ENCODE results near the gene P2RX6.
A peak's percentile ranks its signal among the peaks of the same experiment; 100 is the strongest.

DNA sequence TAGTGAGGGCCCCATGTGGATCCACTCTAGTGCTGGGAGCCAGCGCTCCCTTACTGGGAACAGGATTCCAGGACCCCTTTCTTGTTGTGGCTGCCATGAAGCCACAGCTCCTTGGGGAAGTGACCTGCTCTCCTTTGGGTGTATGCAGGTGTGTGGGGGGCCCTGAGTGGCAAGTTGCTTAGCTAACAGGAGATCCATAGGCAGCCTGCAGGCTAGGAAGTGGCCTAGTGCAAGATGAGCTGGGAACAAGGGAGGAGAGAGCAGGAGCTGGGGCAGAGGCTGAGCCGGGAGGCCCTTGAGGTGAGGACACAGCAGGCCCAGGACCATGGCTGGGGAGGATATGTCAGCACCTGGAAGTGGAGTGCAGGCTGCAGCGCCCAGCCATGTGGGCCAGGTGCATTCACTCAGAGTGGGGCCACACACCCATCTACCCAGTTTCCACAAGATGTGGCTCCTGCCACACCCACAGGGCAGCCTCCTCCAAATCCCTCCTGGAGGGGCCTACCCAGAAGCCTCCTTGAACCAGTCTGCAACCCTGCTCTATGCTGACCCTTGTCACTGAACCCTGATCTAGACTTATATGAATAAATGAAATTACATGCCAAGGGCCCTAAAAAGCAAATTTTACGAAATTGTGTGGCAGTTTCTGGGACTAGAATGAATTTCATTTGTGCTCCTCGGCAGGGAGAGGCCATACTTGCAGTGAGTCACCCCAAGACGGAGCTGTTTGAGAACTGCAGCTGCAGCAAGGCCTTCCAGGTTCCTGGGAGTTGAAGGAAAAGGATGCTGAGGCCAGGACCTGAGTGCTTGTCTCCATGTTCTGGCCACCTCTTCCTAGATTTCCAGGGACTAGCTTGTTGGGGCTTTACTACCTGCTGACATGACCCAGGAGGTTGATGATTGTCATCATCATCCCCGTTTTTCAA, 16.3 kb upstream of the P2RX6 start:
- no peak for TF ChIP-seq TAF1 (IDR thresholded peaks at IDR 0.05; ENCODE audit: low read depth, low read length)
- TF ChIP-seq POLR2A (IDR thresholded peaks at IDR 0.05; ENCODE audit: low read depth, low read length) = peak; percentile 26; the same call in 1 of the 2 replicates
